Measurements from ENCODE around the gene RAP1GDS1. TPM values are rescaled to one million over a fixed set of nuclear protein-coding genes. Genes with fewer than 3 reads are reported as not detected.

The RAP1GDS1 gene
- polyA plus RNA-seq, 1 donor (not counting 4 experiments of a cell fraction or from before 2014, with no cell fraction given), result 58.1 TPM

GRCh38 chr4:98482503-98482846 lies 221.3 kb downstream of the RAP1GDS1 start:
- H3K9me1 ChIP-seq (ENCODE audit: control insufficient read depth, extremely low read depth, insufficient read depth, low read length), result no peaks in the 10 kb centered on the region
- no peaks in the 10 kb centered on the region for H3K27me3 ChIP-seq (ENCODE audit: control insufficient read depth, extremely low read depth, insufficient read depth, low read length)
- no peak for DNase-seq (ENCODE audit: low read depth, low spot score)
- peaks cover 0 to 9% of the 10 kb centered on the region in 2 experiments for H3K36me3 ChIP-seq (ENCODE audit: control insufficient read depth in 2 of 2, extremely low read depth in 1 of 2, insufficient read depth in 2 of 2, low read length in 2 of 2)
- dilution Hi-C loops (cut with MboI; ENCODE audit: extremely low pct_ligation_motif_present, low sequenced_read_pairs), result no loop called here
- no peak for FAIRE-seq
- H2AFZ ChIP-seq (ENCODE audit: control insufficient read depth, low read length), result no peak overlapping the region
- H3K4me1 ChIP-seq (ENCODE audit: control insufficient read depth, extremely low read depth, insufficient read depth, low read length), result peaks cover 60% of the 10 kb centered on the region
- peak overlapping the region; percentile 94 for H3K27ac ChIP-seq (ENCODE audit: control insufficient read depth, insufficient read depth, low read length)
- peak overlapping the region; percentile 76 for H3K4me2 ChIP-seq (ENCODE audit: control insufficient read depth, extremely low read depth, insufficient read depth, low read depth, low read length)
- H3K4me3 ChIP-seq (ENCODE audit: control insufficient read depth in 2 of 3, extremely low read depth in 1 of 3, insufficient read depth in 2 of 3, low read depth in 1 of 3, low read length in 3 of 3), result peak overlapping the region in 2 of 3 experiments; percentile 21 to 49
- no peaks in the 10 kb centered on the region for H3K9me3 ChIP-seq (ENCODE audit: control insufficient read depth, low read depth, low read length)
- no peak for TF ChIP-seq CTCF (optimal IDR thresholded peaks at IDR 0.05 in 1 of 3, IDR thresholded peaks at IDR 0.05 in 1 of 3, conservative IDR thresholded peaks at IDR 0.05 in 1 of 3; ENCODE audit: extremely low read depth in 1 of 3, insufficient read depth in 2 of 3, low read length in 3 of 3)
- H4K20me1 ChIP-seq (ENCODE audit: control insufficient read depth, extremely low read depth, insufficient read depth, low read length), result no peaks in the 10 kb centered on the region
- H3K79me2 ChIP-seq (ENCODE audit: control insufficient read depth, insufficient read depth, low read length), result peaks cover 21% of the 10 kb centered on the region
- H3K9ac ChIP-seq (ENCODE audit: control insufficient read depth, extremely low read depth, insufficient read depth, low read length), result peak overlapping the region; percentile 57

GRCh38 chr4:98482847-98483806 lies 221.9 kb downstream of the RAP1GDS1 start:
- FAIRE-seq, result peak; percentile 93

More at GRCh38 chr4:98482847-98483806, 221.9 kb downstream of the RAP1GDS1 start:
- DNase-seq (ENCODE audit: low read depth, low spot score), result peak; percentile 75
- TF ChIP-seq EZH2 (IDR thresholded peaks at IDR 0.05; ENCODE audit: low read length) (no peak), CTCF (optimal IDR thresholded peaks at IDR 0.05 in 1 of 3, IDR thresholded peaks at IDR 0.05 in 1 of 3, conservative IDR thresholded peaks at IDR 0.05 in 1 of 3; ENCODE audit: extremely low read depth in 1 of 3, insufficient read depth in 2 of 3, low read length in 3 of 3) (no peak)
- peaks cover 21% of the 10 kb centered on the region for H3K79me2 ChIP-seq (ENCODE audit: control insufficient read depth, insufficient read depth, low read length)
- H3K27me3 ChIP-seq (ENCODE audit: control insufficient read depth, extremely low read depth, insufficient read depth, low read length), result no peaks in the 10 kb centered on the region
- H3K4me2 ChIP-seq (ENCODE audit: control insufficient read depth, extremely low read depth, insufficient read depth, low read depth, low read length), result peak overlapping the region; percentile 76
- peaks cover 0 to 7% of the 10 kb centered on the region in 2 experiments for H3K36me3 ChIP-seq (ENCODE audit: control insufficient read depth in 2 of 2, extremely low read depth in 1 of 2, insufficient read depth in 2 of 2, low read length in 2 of 2)
- peaks cover 60% of the 10 kb centered on the region for H3K4me1 ChIP-seq (ENCODE audit: control insufficient read depth, extremely low read depth, insufficient read depth, low read length)
- H3K9ac ChIP-seq (ENCODE audit: control insufficient read depth, extremely low read depth, insufficient read depth, low read length), result peak overlapping the region; percentile 57
- peak overlapping the region; percentile 94 for H3K27ac ChIP-seq (ENCODE audit: control insufficient read depth, insufficient read depth, low read length)
- H3K4me3 ChIP-seq (ENCODE audit: control insufficient read depth in 2 of 3, extremely low read depth in 1 of 3, insufficient read depth in 2 of 3, low read depth in 1 of 3, low read length in 3 of 3), result peak overlapping the region in 2 of 3 experiments; percentile 29 to 49
- no peaks in the 10 kb centered on the region for H3K9me3 ChIP-seq (ENCODE audit: control insufficient read depth, low read depth, low read length)
- dilution Hi-C loops (cut with MboI; ENCODE audit: extremely low pct_ligation_motif_present, low sequenced_read_pairs), result no loop called here
- H4K20me1 ChIP-seq (ENCODE audit: control insufficient read depth, extremely low read depth, insufficient read depth, low read length), result no peaks in the 10 kb centered on the region
- H3K9me1 ChIP-seq (ENCODE audit: control insufficient read depth, extremely low read depth, insufficient read depth, low read length), result no peaks in the 10 kb centered on the region
- peak overlapping the region; percentile 20 for H2AFZ ChIP-seq (ENCODE audit: control insufficient read depth, low read length)
